BJ (cell line): ENCODE data around the gene DSTYK. TPM values are rescaled to one million over a fixed set of nuclear protein-coding genes. Genes with fewer than 3 reads are reported as not detected.

Source experiments
- CTCF ChIA-PET: fragments of 350-600 bp; formaldehyde crosslinking; extraction: SDS; loops from one replicate; lab custom pipeline; 2021; ENCODE audit warnings: antibody characterized with exemption, inconsistent platforms; lab: Yijun Ruan, JAX
- POLR2A ChIA-PET: fragments of 300-600 bp; sonication (Branson Sonifier 250); formaldehyde crosslinking; extraction: SDS; loops from one replicate; lab custom pipeline; 2021; ENCODE audit warnings: antibody characterized with exemption; lab: Charles Lee
- DNase-seq: peaks from one replicate; pipeline ENCODE4 v3.0.0-alpha.2; 2011; ENCODE audit warnings: low read depth
- H3K27me3 ChIP-seq: 2 replicates; pipeline ENCODE4 v1.6.0; 2011; ENCODE audit warnings: low read length; ENCODE audit not compliant: control insufficient read depth, insufficient read depth
- H3K36me3 ChIP-seq: 2 replicates; pipeline ENCODE4 v1.5.1; 2011; ENCODE audit warnings: low read length; ENCODE audit not compliant: control insufficient read depth, insufficient read depth
- H3K4me3 ChIP-seq: 2 replicates; pipeline ENCODE4 v1.5.1; 2011; ENCODE audit warnings: low read depth, mild to moderate bottlenecking, control low read depth, low read length
- CTCF ChIP-seq: IDR thresholded peaks from 2 replicates; pipeline ENCODE4 v1.5.1; 2011; ENCODE audit warnings: low read depth, mild to moderate bottlenecking, control low read depth, inconsistent platforms, low read length, moderate library complexity; ENCODE audit not compliant: insufficient read depth
- polyA plus RNA-seq: library from polyadenylated mRNA; depleted of rRNA; stranded (reverse); fragments of >200 nt; gene quantifications from 2 replicates; pipeline ENCODE4 v1.2.3, GENCODE V29; 2011

Gene DSTYK
- polyA plus RNA-seq, 1 experiment = 9.7 TPM

- ChIA-PET POLR2A (no interaction called here), CTCF (interaction anchor here (1.6 to 8.7 kb wide), 2 partner anchors 33 to 104 kb away, joined by 3 to 106 read pairs; no protein-coding TSS in a partner anchor)
- Histone ChIP-seq H3K27me3 (peaks cover 2% of the 10 kb centered on the region), H3K4me3 (no peak overlapping the region), H3K36me3 (no peaks in the 10 kb centered on the region)
- DNase-seq = no peak
- no peak for TF ChIP-seq CTCF
Measured at GRCh38 chr1:205224736-205225135, 13.2 kb upstream of the DSTYK start.

- CTCF ChIA-PET = interaction anchor here (2.4 kb wide), 1 partner anchor 7 kb away, joined by 8 read pairs; the partner anchor contains the start of gene TMCC2
- H3K27me3 ChIP-seq = no peaks in the 10 kb centered on the region; the same call in none of the 2 replicates
- H3K36me3 ChIP-seq = no peaks in the 10 kb centered on the region
- no peak overlapping the region for H3K4me3 ChIP-seq
- no peak for TF ChIP-seq CTCF
- POLR2A ChIA-PET = no interaction called here
- no peak for DNase-seq
Measured at GRCh38 chr1:205220421-205220820, 8.9 kb upstream of the DSTYK start.

GRCh38 chr1:205217418-205217817 is 5.9 kb upstream of the DSTYK start:
- Histone ChIP-seq H3K4me3 (no peak overlapping the region), H3K36me3 (no peaks in the 10 kb centered on the region), H3K27me3 (no peaks in the 10 kb centered on the region; the same call in 1 of the 2 replicates)
- ChIA-PET POLR2A (no interaction called here), CTCF (interaction anchor here (1.1 to 1.2 kb wide), 2 partner anchors 13 to 33 kb away, joined by 3 read pairs; no protein-coding TSS in a partner anchor)
- no peak for TF ChIP-seq CTCF
- no peak for DNase-seq

GRCh38 chr1:205216588-205216987 is 5.1 kb upstream of the DSTYK start:
- ChIA-PET CTCF (interaction anchor here (1.1 kb wide), 1 partner anchor 34 kb away, joined by 3 read pairs; no protein-coding TSS in a partner anchor), POLR2A (no interaction called here)
- Histone ChIP-seq H3K27me3 (no peaks in the 10 kb centered on the region; the same call in 1 of the 2 replicates), H3K4me3 (no peak overlapping the region), H3K36me3 (no peaks in the 10 kb centered on the region)
- DNase-seq = no peak
- TF ChIP-seq CTCF = no peak

DNA sequence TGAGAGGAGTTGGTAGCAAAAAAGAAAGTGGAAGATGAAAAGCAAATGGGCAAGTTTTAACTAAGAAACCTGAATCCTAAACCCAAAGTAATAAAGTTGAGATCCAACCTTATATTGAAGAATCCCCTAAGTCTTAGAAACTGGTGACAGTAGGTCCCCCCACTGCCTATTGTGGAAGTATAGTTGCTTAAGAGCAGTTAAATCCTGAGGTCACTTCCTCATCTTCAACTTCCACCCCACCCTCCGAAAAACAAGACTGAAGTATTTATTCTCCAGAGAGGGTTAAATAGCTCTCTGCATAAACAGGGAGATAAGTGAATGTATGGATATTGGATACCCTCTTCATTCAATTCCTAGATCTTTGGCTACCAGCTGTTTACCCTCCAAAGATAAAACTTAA is 3.3 kb upstream of the DSTYK start:
- ChIA-PET POLR2A (no interaction called here), CTCF (no interaction called here)
- H3K27me3 ChIP-seq = no peaks in the 10 kb centered on the region; the same call in 1 of the 2 replicates
- H3K36me3 ChIP-seq = no peaks in the 10 kb centered on the region
- no peak for TF ChIP-seq CTCF
- H3K4me3 ChIP-seq = no peak overlapping the region
- no peak for DNase-seq
